GM12878 (cell line): ENCODE measurements around the gene SMOC2. TPM values are rescaled to one million over a fixed set of nuclear protein-coding genes. Genes with fewer than 3 reads are reported as not detected.

Experiments used
- ATAC-seq: fragments of 200-7000 bp; cut with Tn5 transposase; 3 replicates; pipeline ENCODE4 v1.9.1; 2020; ENCODE audit warnings: mild to moderate bottlenecking, moderate library complexity
- BruUV-seq: library from RNA; stranded (reverse); fragments of 400-500 nt; replicated peaks from 2 replicates; lab custom pipeline; 2021; lab: Mats Ljungman, UMichigan
- CTCF ChIA-PET: fragments of 300-600 bp; sonication (Branson Sonifier 250); formaldehyde crosslinking; extraction: SDS; loops from one replicate; lab custom pipeline; 2021; ENCODE audit warnings: inconsistent platforms; lab: Yijun Ruan, JAX
- POLR2A ChIA-PET: fragments of 350-600 bp; formaldehyde crosslinking; extraction: SDS; loops from one replicate; lab custom pipeline; 2021; ENCODE audit warnings: inconsistent platforms; lab: Charles Lee
- RAD21 ChIA-PET: fragments of 300-600 bp; sonication (Branson Sonifier 250); formaldehyde crosslinking; loops from one replicate; lab custom pipeline; 2023; ENCODE audit warnings: antibody characterized with exemption; ENCODE audit not compliant: unreplicated experiment; lab: Charles Lee
- SMC1A ChIA-PET: fragments of 300-600 bp; sonication (Branson Sonifier 250); formaldehyde crosslinking; loops from one replicate; lab custom pipeline; 2023; ENCODE audit not compliant: unreplicated experiment, uncharacterized antibody; lab: Charles Lee
- DNase-seq: peaks from one replicate; pipeline ENCODE4 v3.0.0-alpha.2; 2011; ENCODE audit warnings: low read depth, low spot score
- FAIRE-seq: peaks from 3 replicates; lab custom pipeline; 2011; peaks lifted over from hg19 to GRCh38; lab: Jason Lieb, UNC
- H2AFZ ChIP-seq: 2 replicates; pipeline ENCODE4 v1.6.0; 2011; ENCODE audit warnings: low read depth, low read length, control low read depth; ENCODE audit not compliant: control insufficient read depth
- H3K27ac ChIP-seq: 2 replicates; pipeline ENCODE4 v1.5.1; 2011; ENCODE audit warnings: control low read depth; ENCODE audit not compliant: control insufficient read depth, insufficient read depth
- H3K27me3 ChIP-seq, 2 experiments: replicated peaks in 1 of 2; 2 replicates each; pipeline versions ENCODE4 v1.6.0 to v1.6.1; 2011; ENCODE audit warnings: low read length in 1 of 2; ENCODE audit not compliant: control insufficient read depth in 2 of 2, insufficient read depth in 2 of 2
- H3K36me3 ChIP-seq, 2 experiments: 2 replicates each; pipeline ENCODE4 v1.5.1; 2011; ENCODE audit warnings: low read length in 1 of 2; ENCODE audit not compliant: control insufficient read depth in 2 of 2, insufficient read depth in 2 of 2
- H3K4me1 ChIP-seq: 2 replicates; pipeline ENCODE4 v1.6.1; 2011; ENCODE audit warnings: mild to moderate bottlenecking, low read length, moderate library complexity, mixed read lengths; ENCODE audit not compliant: control insufficient read depth, insufficient read depth
- H3K4me2 ChIP-seq: 2 replicates; pipeline ENCODE4 v1.6.0; 2011; ENCODE audit warnings: control low read depth; ENCODE audit not compliant: control insufficient read depth, insufficient read depth
- H3K4me3 ChIP-seq: fragments of 200-600 bp; sonication (generic); 2 replicates; pipeline ENCODE4 v1.5.1; 2016
- H3K79me2 ChIP-seq: 2 replicates; pipeline ENCODE4 v1.6.0; 2011; ENCODE audit warnings: low read length; ENCODE audit not compliant: control insufficient read depth, insufficient read depth
- H3K9ac ChIP-seq: 2 replicates; pipeline ENCODE4 v1.8.0; 2011; ENCODE audit warnings: low read length, control low read depth, mixed read lengths; ENCODE audit not compliant: control insufficient read depth, insufficient read depth
- H3K9me3 ChIP-seq: replicated peaks from 3 replicates; pipeline ENCODE4 v1.5.1; 2011; ENCODE audit warnings: mild to moderate bottlenecking, low read length; ENCODE audit not compliant: control insufficient read depth, insufficient read depth
- H4K20me1 ChIP-seq: 2 replicates; pipeline ENCODE4 v1.6.0; 2011; ENCODE audit not compliant: control insufficient read depth, insufficient read depth
- ATF3 ChIP-seq: IDR thresholded peaks from 2 replicates; pipeline ENCODE4 v1.6.1; 2011; ENCODE audit warnings: low read depth, mild to moderate bottlenecking, low read length, moderate library complexity, borderline replicate concordance; ENCODE audit errors: extremely low read depth
- CREB1 ChIP-seq: IDR thresholded peaks from 2 replicates; pipeline ENCODE4 v1.6.1; 2012; ENCODE audit warnings: low read depth, mild to moderate bottlenecking, inconsistent platforms
- GABPA ChIP-seq: IDR thresholded peaks from 2 replicates; pipeline ENCODE4 v1.6.1; 2014; ENCODE audit warnings: antibody characterized with exemption, low read depth, mild to moderate bottlenecking, inconsistent platforms
- KLF5 ChIP-seq: fragments of 450-650 bp; IDR thresholded peaks from 2 replicates; pipeline ENCODE4 v1.6.1; 2014; ENCODE audit warnings: mild to moderate bottlenecking; ENCODE audit not compliant: partially characterized antibody
- NKRF ChIP-seq: fragments of 450-650 bp; conservative IDR thresholded peaks from 2 replicates; pipeline ENCODE4 v1.6.1; 2017; ENCODE audit warnings: mild to moderate bottlenecking, moderate library complexity
- POLR2A ChIP-seq: IDR thresholded peaks from 2 replicates; pipeline ENCODE4 v1.6.1; 2011; ENCODE audit warnings: low read depth, mild to moderate bottlenecking, low read length
- WRNIP1 ChIP-seq: IDR thresholded peaks from 2 replicates; pipeline ENCODE4 v1.6.1; 2011; ENCODE audit warnings: low read depth, low read length, improper control_type of control experiment, borderline replicate concordance
- ZNF274 ChIP-seq: IDR thresholded peaks from one replicate; pipeline ENCODE4 v1.8.0; 2011; ENCODE audit not compliant: insufficient read length, insufficient read depth
- WGBS: methylation state at CpG from one replicate; pipeline ENCODE4 v1.1.6; 2016; ENCODE audit warnings: low lambda C conversion rate; ENCODE audit not compliant: insufficient replicate concordance, insufficient coverage; ENCODE audit errors: missing lambda C conversion rate; 5-methylcytosine and 5-hydroxymethylcytosine counted together
- in situ Hi-C: fragments of 300-500 bp; cut with MboI; formaldehyde crosslinking; loops from 9 replicates; pipeline ENCODE4 v1.14.3; 2018; ENCODE audit warnings: mixed read lengths
- intact Hi-C: fragments of 100-400 bp; cut with micrococcal nuclease; formaldehyde crosslinking; loops from one replicate; pipeline ENCODE4 v1.14.2; 2022; ENCODE audit not compliant: unreplicated experiment
- polyA plus RNA-seq, 11 experiments: library from polyadenylated mRNA; depleted of rRNA in 4 of 11; unstranded in 6 of 11; stranded (reverse) in 5 of 11; fragments of >200 nt; fragmentation: Nextera tagmentation in 4 of 11; fragmentation: Illumina TruSeq in 1 of 11; extraction: Ambion mirVana in 4 of 11; extraction: Trizol in 1 of 11; gene quantifications; 1 replicate in 1 of 11; 2 replicates in 10 of 11; pipeline versions ENCODE4 v1.2.1 to v1.2.3, GENCODE V29; 2011 to 2016; ENCODE audit warnings: inconsistent platforms in 2 of 11, missing spikeins in 2 of 11, low read depth in 1 of 11
- total RNA-seq, 4 experiments: library from RNA; depleted of rRNA in 3 of 4; stranded (reverse); fragments of >200 nt in 3 of 4; fragmentation: Illumina TruSeq in 1 of 4; extraction: Trizol in 1 of 4; gene quantifications; 2 replicates each; pipeline versions ENCODE4 v1.2.1 to v1.2.3, GENCODE V29; 2013 to 2021

The SMOC2 gene
- total and polyA plus RNA-seq, 10 of the 15 experiments (the other 5 are each of a cell fraction or from before 2014, with no cell fraction given), result 0.10 to 0.12 TPM; not detected in 8

- ATAC-seq (no peak), FAIRE-seq (no peak), DNase-seq (no peak)
- H4K20me1 ChIP-seq, result no peaks in the 10 kb centered on the region
- no peaks in the 10 kb centered on the region for H3K9me3 ChIP-seq
- intact Hi-C loops, result no loop called here
- H3K27me3 ChIP-seq, result no peaks in the 10 kb centered on the region
- RAD21 ChIA-PET, result no interaction called here
- H3K27ac ChIP-seq, result no peak overlapping the region
- CTCF ChIA-PET, result no interaction called here
- H3K79me2 ChIP-seq, result no peaks in the 10 kb centered on the region
- no peak overlapping the region for H3K4me3 ChIP-seq
- H3K4me2 ChIP-seq, result no peak overlapping the region
- H3K36me3 ChIP-seq, result no peaks in the 10 kb centered on the region
- 56% methylated on average over 58 of the region's 87 CpGs for WGBS
- H3K9ac ChIP-seq, result no peak overlapping the region
- POLR2A ChIA-PET, result no interaction called here
- H2AFZ ChIP-seq, result no peak overlapping the region
- TF ChIP-seq ZNF274 (no peak), NKRF (no peak), ATF3 (no peak), KLF5 (no peak), CREB1 (no peak), POLR2A (no peak), GABPA (no peak), WRNIP1 (no peak)
- TF ChIP-seq, all 136 proteins: peak for 0
- SMC1A ChIA-PET, result no interaction called here
- H3K4me1 ChIP-seq, result no peaks in the 10 kb centered on the region
- BruUV-seq, result no TSS peak
- in situ Hi-C loops, result no loop called here
Measured at GRCh38 chr6:168441434-168442391, 729 bp downstream of the SMOC2 start.
